ENCODE data around the gene HOXB1.
"Not testable (repeated sequence)": the region's sequence is repeated elsewhere in the genome, so short reads cannot be mapped to it uniquely, and the experiment has no call there.

GRCh38 chr17:48509708-48510107, 21.1 kb downstream of the HOXB1 start:
- TF ChIP-seq POLR2A, CTCF (IDR thresholded peaks at IDR 0.05): not testable (repeated sequence)
